Measurements from ENCODE around the gene NINJ2. TPM values are rescaled to one million over a fixed set of nuclear protein-coding genes. Genes with fewer than 3 reads are reported as not detected.
A peak's percentile ranks its signal among the peaks of the same experiment; 100 is the strongest.

Gene NINJ2
- total RNA-seq, 2 experiments from 2014 or later, result 1.1 to 3.4 TPM

- ChIA-PET POLR2A (interaction anchor here (1.5 to 3.0 kb wide), 3 partner anchors 15 to 106 kb away, joined by 5 to 11 read pairs (median 5); partner anchors contain the start of gene WNK1), CTCF (interaction anchor here (1.1 kb wide), 2 partner anchors 20 to 105 kb away, joined by 3 read pairs; no protein-coding TSS in a partner anchor)
- DNase-seq, result no peak
- no peak overlapping the region for H3K27ac ChIP-seq (ENCODE audit: low read depth in 1 of 2, low read length in 2 of 2)
- H3K27me3 Mint-ChIP-seq, result no peaks in the 10 kb centered on the region
- H3K36me3 Mint-ChIP-seq (ENCODE audit: low read depth), result no peaks in the 10 kb centered on the region
- TF ChIP-seq, protein P1, sequence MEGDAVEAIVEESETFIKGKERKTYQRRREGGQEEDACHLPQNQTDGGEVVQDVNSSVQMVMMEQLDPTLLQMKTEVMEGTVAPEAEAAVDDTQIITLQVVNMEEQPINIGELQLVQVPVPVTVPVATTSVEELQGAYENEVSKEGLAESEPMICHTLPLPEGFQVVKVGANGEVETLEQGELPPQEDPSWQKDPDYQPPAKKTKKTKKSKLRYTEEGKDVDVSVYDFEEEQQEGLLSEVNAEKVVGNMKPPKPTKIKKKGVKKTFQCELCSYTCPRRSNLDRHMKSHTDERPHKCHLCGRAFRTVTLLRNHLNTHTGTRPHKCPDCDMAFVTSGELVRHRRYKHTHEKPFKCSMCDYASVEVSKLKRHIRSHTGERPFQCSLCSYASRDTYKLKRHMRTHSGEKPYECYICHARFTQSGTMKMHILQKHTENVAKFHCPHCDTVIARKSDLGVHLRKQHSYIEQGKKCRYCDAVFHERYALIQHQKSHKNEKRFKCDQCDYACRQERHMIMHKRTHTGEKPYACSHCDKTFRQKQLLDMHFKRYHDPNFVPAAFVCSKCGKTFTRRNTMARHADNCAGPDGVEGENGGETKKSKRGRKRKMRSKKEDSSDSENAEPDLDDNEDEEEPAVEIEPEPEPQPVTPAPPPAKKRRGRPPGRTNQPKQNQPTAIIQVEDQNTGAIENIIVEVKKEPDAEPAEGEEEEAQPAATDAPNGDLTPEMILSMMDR (IDR thresholded peaks at IDR 0.05), result no peak
- intact Hi-C loops (cut with DNase I, micrococcal nuclease), result loop anchor here (2.0 to 10.0 kb wide), 3 partner anchors 25 to 299 kb away; partner anchors contain the start of gene RAD52 (in 1 of the 2)
- H3K27ac Mint-ChIP-seq, result peak overlapping the region; percentile 93
- no peaks in the 10 kb centered on the region for H3K9me3 Mint-ChIP-seq
- no peak for ATAC-seq (ENCODE audit: poor library complexity)
- H3K4me3 ChIP-seq (ENCODE audit: low read length), result no peak overlapping the region
- H3K9me3 ChIP-seq (ENCODE audit: control insufficient read depth in 1 of 2, insufficient read depth in 1 of 2, low read length in 2 of 2), result no peaks in the 10 kb centered on the region
- peaks cover 41% of the 10 kb centered on the region for H3K4me1 ChIP-seq (ENCODE audit: insufficient read depth, low read length)
- no peaks in the 10 kb centered on the region for H3K27me3 ChIP-seq (ENCODE audit: control insufficient read depth in 1 of 2, insufficient read depth in 2 of 2, low read length in 2 of 2)
- peaks cover 44% of the 10 kb centered on the region for H3K4me1 Mint-ChIP-seq (ENCODE audit: low read depth)
- no peak overlapping the region for H3K4me3 Mint-ChIP-seq
- peaks cover 10% of the 10 kb centered on the region for H3K36me3 ChIP-seq (ENCODE audit: insufficient read depth, low read length)
Observed at GRCh38 chr12:645563-646071, 17.6 kb downstream of the NINJ2 start.

- H3K27ac Mint-ChIP-seq, result peak overlapping the region; percentile 93
- TF ChIP-seq, protein P1 (IDR thresholded peaks at IDR 0.05), result no peak
- Histone ChIP-seq H3K9me3 (ENCODE audit: control insufficient read depth in 1 of 2, insufficient read depth in 1 of 2, low read length in 2 of 2) (no peaks in the 10 kb centered on the region), H3K4me3 (ENCODE audit: low read length) (no peak overlapping the region), H3K4me1 (ENCODE audit: insufficient read depth, low read length) (peaks cover 47% of the 10 kb centered on the region), H3K36me3 (ENCODE audit: insufficient read depth, low read length) (peaks cover 10% of the 10 kb centered on the region), H3K27me3 (ENCODE audit: control insufficient read depth in 1 of 2, insufficient read depth in 2 of 2, low read length in 2 of 2) (no peaks in the 10 kb centered on the region), H3K27ac (ENCODE audit: low read depth in 1 of 2, low read length in 2 of 2) (no peak overlapping the region)
- no peak for DNase-seq
- H3K9me3 Mint-ChIP-seq, result no peaks in the 10 kb centered on the region
- ChIA-PET CTCF (interaction anchor here (0.8 to 1.5 kb wide), 4 partner anchors 21 to 106 kb away, joined by 3 read pairs; no protein-coding TSS in a partner anchor), POLR2A (interaction anchor here (1.5 to 3.8 kb wide), 5 partner anchors 14 to 107 kb away, joined by 5 to 68 read pairs (median 11); partner anchors contain the start of gene WNK1)
- H3K27me3 Mint-ChIP-seq, result no peaks in the 10 kb centered on the region
- no peaks in the 10 kb centered on the region for H3K36me3 Mint-ChIP-seq (ENCODE audit: low read depth)
- H3K4me3 Mint-ChIP-seq, result peak overlapping the region; percentile 58
- no peak for ATAC-seq (ENCODE audit: poor library complexity)
- peaks cover 48% of the 10 kb centered on the region for H3K4me1 Mint-ChIP-seq (ENCODE audit: low read depth)
- intact Hi-C loops (cut with DNase I, micrococcal nuclease), result loop anchor here (2.0 to 10.0 kb wide), 6 partner anchors 26 to 300 kb away; partner anchors contain the start of gene RAD52 (in 1 of the 2)
Observed at GRCh38 chr12:644818-645552, 18.3 kb downstream of the NINJ2 start.

DNA sequence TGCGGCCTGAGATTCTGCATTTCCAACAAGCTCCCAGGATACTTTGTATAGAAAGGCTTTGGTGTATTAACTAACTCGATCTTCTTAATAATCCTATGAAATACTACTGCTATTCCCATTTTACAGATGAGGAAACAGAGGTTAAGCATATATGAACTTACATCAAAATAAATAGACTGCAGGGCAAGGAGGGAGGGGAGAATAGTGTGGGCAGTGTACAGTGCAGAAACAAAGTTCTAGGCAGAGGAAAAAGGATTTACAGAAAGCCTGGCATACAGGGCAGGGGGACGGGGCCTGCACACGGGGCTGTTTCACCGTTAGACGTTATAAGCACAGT lies 19.0 kb downstream of the NINJ2 start:
- Mint-ChIP-seq H3K4me3 (peak overlapping the region; percentile 84), H3K9me3 (no peaks in the 10 kb centered on the region), H3K27ac (peak overlapping the region; percentile 93), H3K4me1 (ENCODE audit: low read depth) (peaks cover 55% of the 10 kb centered on the region), H3K36me3 (ENCODE audit: low read depth) (no peaks in the 10 kb centered on the region), H3K27me3 (no peaks in the 10 kb centered on the region)
- Histone ChIP-seq H3K4me1 (ENCODE audit: insufficient read depth, low read length) (peaks cover 54% of the 10 kb centered on the region), H3K27ac (ENCODE audit: low read depth in 1 of 2, low read length in 2 of 2) (peak overlapping the region in 1 of 2 donors; percentile 85), H3K9me3 (ENCODE audit: control insufficient read depth in 1 of 2, insufficient read depth in 1 of 2, low read length in 2 of 2) (no peaks in the 10 kb centered on the region), H3K27me3 (ENCODE audit: control insufficient read depth in 1 of 2, insufficient read depth in 2 of 2, low read length in 2 of 2) (no peaks in the 10 kb centered on the region), H3K4me3 (ENCODE audit: low read length) (no peak overlapping the region), H3K36me3 (ENCODE audit: insufficient read depth, low read length) (peaks cover 10% of the 10 kb centered on the region)
- DNase-seq (no peak), ATAC-seq (ENCODE audit: poor library complexity) (no peak)
- TF ChIP-seq, protein P1 (IDR thresholded peaks at IDR 0.05), result no peak
- intact Hi-C loops (cut with DNase I, micrococcal nuclease), result loop anchor here (2.0 to 10.0 kb wide), 6 partner anchors 27 to 301 kb away; partner anchors contain the start of gene RAD52 (in 1 of the 2)
- POLR2A ChIA-PET, result interaction anchor here (0.6 to 3.8 kb wide), 6 partner anchors 13 to 108 kb away, joined by 3 to 68 read pairs (median 6); partner anchors contain the start of genes NINJ2 and WNK1
- CTCF ChIA-PET, result interaction anchor here (0.7 to 1.5 kb wide), 3 partner anchors 68 to 107 kb away, joined by 3 read pairs; no protein-coding TSS in a partner anchor

Data from CD4-positive, alpha-beta T cell (primary cell).